K562 (cell line): Measurements from ENCODE around the gene HOXB8. TPM values are rescaled to one million over a fixed set of nuclear protein-coding genes. Genes with fewer than 3 reads are reported as not detected.

ENCODE experiments used
- ARID4B ChIP-seq: sonication (generic); formaldehyde crosslinking; IDR thresholded peaks from 2 replicates; pipeline ENCODE4 v1.8.0; 2022; ENCODE audit warnings: mild to moderate bottlenecking, missing genetic modification reagents
- CHD2 ChIP-seq: IDR thresholded peaks from 2 replicates; pipeline ENCODE4 v1.6.1; 2011; ENCODE audit warnings: low read depth, low read length
- FOXP4 ChIP-seq: sonication (generic); formaldehyde crosslinking; IDR thresholded peaks from 2 replicates; pipeline ENCODE4 v1.8.0; 2022; ENCODE audit warnings: mild to moderate bottlenecking, missing genetic modification reagents, borderline replicate concordance
- KDM4B ChIP-seq, 2 experiments: fragments of 450-650 bp in 1 of 2; sonication (generic) in 1 of 2; IDR thresholded peaks; 2 replicates each; pipeline ENCODE4 v1.6.1; 2016 to 2017; ENCODE audit warnings: borderline replicate concordance in 2 of 2, antibody characterized with exemption in 1 of 2, low read depth in 1 of 2, mild to moderate bottlenecking in 1 of 2
- MNT ChIP-seq, 2 experiments: fragments of 450-650 bp; conservative IDR thresholded peaks; 2 replicates each; pipeline ENCODE4 v1.6.1; 2017; ENCODE audit warnings: mild to moderate bottlenecking in 2 of 2, moderate library complexity in 2 of 2
- POLR2G ChIP-seq: fragments of 200-400 bp; formaldehyde crosslinking; IDR thresholded peaks from 2 replicates; pipeline ENCODE4 v1.6.1; 2017; ENCODE audit warnings: low read depth, mild to moderate bottlenecking, antibody characterized with exemption, low read length, moderate library complexity
- POU5F1 ChIP-seq: fragments of 150-350 bp; IDR thresholded peaks from 2 replicates; pipeline ENCODE4 v1.6.1; 2014; ENCODE audit warnings: borderline replicate concordance, low read length, low read depth, mild to moderate bottlenecking; ENCODE audit not compliant: partially characterized antibody
- TSHZ1 ChIP-seq: fragments of 250-450 bp; sonication (Bioruptor Pico); IDR thresholded peaks from 2 replicates; pipeline ENCODE4 v1.4.0; 2020; ENCODE audit warnings: mild to moderate bottlenecking, moderate library complexity
- ZFP91 ChIP-seq: sonication (generic); formaldehyde crosslinking; IDR thresholded peaks from 2 replicates; pipeline ENCODE4 v1.8.0; 2022; ENCODE audit warnings: mild to moderate bottlenecking, missing genetic modification reagents
- polyA plus RNA-seq, 8 experiments: library from polyadenylated mRNA; depleted of rRNA in 4 of 8; stranded (reverse) in 5 of 8; unstranded in 3 of 8; fragments of >200 nt; fragmentation: Nextera tagmentation in 2 of 8; fragmentation: Illumina TruSeq in 1 of 8; extraction: Ambion mirVana in 2 of 8; extraction: Trizol in 1 of 8; gene quantifications; 2 replicates each; pipeline versions ENCODE4 v1.2.1 to v1.2.3, GENCODE V29; 2011 to 2014; ENCODE audit warnings: inconsistent platforms in 1 of 8, missing spikeins in 1 of 8
- total RNA-seq, 7 experiments: library from RNA; depleted of rRNA in 6 of 7; stranded (reverse); fragments of >200 nt in 6 of 7; fragmentation: Illumina TruSeq in 2 of 7; extraction: Trizol in 2 of 7; gene quantifications; 2 replicates each; pipeline versions ENCODE4 v1.2.1 to v1.2.3, GENCODE V29; 2011 to 2021; ENCODE audit warnings: low replicate concordance in 1 of 7

Gene HOXB8
- total and polyA plus RNA-seq, 9 of the 15 experiments (the other 6 are each of a cell fraction or from before 2014, with no cell fraction given) = 0.52 to 23.8 (median 3.6) TPM

GRCh38 chr17:48596000-48596734 lies 18.9 kb downstream of the HOXB8 start (continued):
- TF ChIP-seq ZFP91 (CRISPR knock-in tag) (no peak), FOXP4 (CRISPR knock-in tag) (no peak), POU5F1 (no peak), TSHZ1 (CRISPR knock-in tag) (no peak), ARID4B (CRISPR knock-in tag) (no peak), KDM4B (IDR thresholded peaks at IDR 0.05; ENCODE audit: borderline replicate concordance in 2 of 2, low read depth in 1 of 2) (no peak), POLR2G (0 out of 2 replicates have a peak, but pooled peaks have one; percentile 21), MNT (conservative IDR thresholded peaks at IDR 0.05) (no peak), CHD2 (no peak)
